Fibroblast of skin of left biceps (primary cell): ENCODE results near the gene DNAAF5.

ENCODE experiments used
- DNase-seq, 2 experiments: peaks; one replicate each; pipeline ENCODE4 v3.0.0-alpha.2; 2013; ENCODE audit warnings: low read depth in 2 of 2

The DNAAF5 gene

GRCh38 chr7:726084-726853, at the start of gene DNAAF5:
TSS of gene DNAAF5 (plus strand) at chr7:726699. CDS start at chr7:726721, 22 bp downstream.
- DNase-seq: peak; percentile 54 to 55

GRCh38 chr7:676972-677385, 49.5 kb upstream of the DNAAF5 start:
- DNase-seq: no peak

- no peak for DNase-seq
Observed at GRCh38 chr7:680411-681127, 45.9 kb upstream of the DNAAF5 start.

- DNase-seq: no peak
Observed at GRCh38 chr7:681551-682307, 44.8 kb upstream of the DNAAF5 start.

- no peak for DNase-seq
Observed at GRCh38 chr7:682810-683209, 43.7 kb upstream of the DNAAF5 start.

GRCh38 chr7:683526-684205, 42.8 kb upstream of the DNAAF5 start:
- no peak for DNase-seq

- no peak for DNase-seq
Observed at GRCh38 chr7:684416-684815, 42.1 kb upstream of the DNAAF5 start.

- DNase-seq: no peak
Observed at GRCh38 chr7:685540-685939, 41.0 kb upstream of the DNAAF5 start.

- no peak for DNase-seq
Observed at GRCh38 chr7:690478-691360, 35.8 kb upstream of the DNAAF5 start.

GRCh38 chr7:691361-692045, 35.0 kb upstream of the DNAAF5 start:
- DNase-seq: no peak

GRCh38 chr7:693280-693679, 33.2 kb upstream of the DNAAF5 start:
- DNase-seq: no peak

- DNase-seq: no peak
Observed at GRCh38 chr7:696426-696811, 30.1 kb upstream of the DNAAF5 start.

- DNase-seq: no peak
Observed at GRCh38 chr7:696812-697551, 29.5 kb upstream of the DNAAF5 start.

- no peak for DNase-seq
Observed at GRCh38 chr7:698515-699475, 27.7 kb upstream of the DNAAF5 start.

GRCh38 chr7:699476-700170, 26.9 kb upstream of the DNAAF5 start:
- no peak for DNase-seq

- DNase-seq: no peak
Observed at GRCh38 chr7:701086-701671, 25.3 kb upstream of the DNAAF5 start.

GRCh38 chr7:703049-703448, 23.4 kb upstream of the DNAAF5 start:
- no peak for DNase-seq
